ENCODE measurements around the gene SLC47A2. TPM values are rescaled to one million over a fixed set of nuclear protein-coding genes. Genes with fewer than 3 reads are reported as not detected.
"Not testable (repeated sequence)": the region's sequence is repeated elsewhere in the genome, so short reads cannot be mapped to it uniquely, and the experiment has no call there.

The SLC47A2 gene
- total RNA-seq, result 0.74 TPM

GRCh38 chr17:19716108-19717030 lies at the start of gene SLC47A2:
Gene SLC47A2, minus strand, starts transcription at chr17:19716584. Its CDS starts 29 bp downstream, at chr17:19716555.
- no peaks in the 10 kb centered on the region for H3K9me3 ChIP-seq
- no peaks in the 10 kb centered on the region for H3K27me3 ChIP-seq
- no peak for TF ChIP-seq CTCF (IDR thresholded peaks at IDR 0.05)
- H3K36me3 ChIP-seq, result no peaks in the 10 kb centered on the region
- peaks cover 46% of the 10 kb centered on the region for H3K4me1 ChIP-seq
- intact Hi-C loops (cut with DNase I), result no loop called here
- H3K4me3 ChIP-seq, result no peak within 1 kb of the TSS
- H3K27ac ChIP-seq, result no peak within 1 kb of the TSS
- DNase-seq (ENCODE audit: extremely low spot score in 2 of 2), result no peak

DNA sequence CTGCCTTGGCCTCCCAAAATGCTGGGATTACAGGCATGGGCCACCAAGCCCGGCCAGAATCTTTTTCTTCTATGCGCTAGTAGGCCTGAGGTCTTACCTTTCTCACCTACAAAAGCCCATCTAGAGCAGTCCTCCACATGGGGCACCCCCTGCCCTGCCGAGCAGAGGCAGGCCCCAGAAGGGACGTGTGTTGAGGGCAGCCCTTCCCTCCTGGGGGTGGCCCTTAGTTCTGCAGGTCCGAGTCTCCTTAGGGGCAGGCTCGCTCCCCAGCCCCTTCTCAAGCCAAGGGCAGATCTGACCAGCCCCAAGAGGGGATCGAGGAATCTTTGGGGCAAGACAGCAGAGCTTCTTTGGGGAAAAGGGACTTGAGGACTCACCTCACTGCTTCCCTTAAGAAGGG lies 49.6 kb upstream of the SLC47A2 start:
- H3K27me3 ChIP-seq, result no peaks in the 10 kb centered on the region
- no peaks in the 10 kb centered on the region for H3K9me3 ChIP-seq
- intact Hi-C loops (cut with DNase I), result loop anchor here (2.0 to 10.0 kb wide), 3 partner anchors 111 to 401 kb away; partner anchors contain the start of gene B9D1
- H3K4me1 ChIP-seq, result peaks cover 38% of the 10 kb centered on the region
- no peak overlapping the region for H3K4me3 ChIP-seq
- H3K36me3 ChIP-seq, result no peaks in the 10 kb centered on the region
- no peak for TF ChIP-seq POLR2A (IDR thresholded peaks at IDR 0.05)
- TF ChIP-seq POLR2AphosphoS5 (IDR thresholded peaks at IDR 0.05; ENCODE audit: insufficient read depth in 1 of 2, low read depth in 1 of 2), result no peak
- no peak for TF ChIP-seq CTCF (IDR thresholded peaks at IDR 0.05)
- DNase-seq (ENCODE audit: extremely low spot score in 2 of 2), result peak in 1 of 2 donors; percentile 89
- H3K27ac ChIP-seq, result peak overlapping the region; percentile 28

DNA sequence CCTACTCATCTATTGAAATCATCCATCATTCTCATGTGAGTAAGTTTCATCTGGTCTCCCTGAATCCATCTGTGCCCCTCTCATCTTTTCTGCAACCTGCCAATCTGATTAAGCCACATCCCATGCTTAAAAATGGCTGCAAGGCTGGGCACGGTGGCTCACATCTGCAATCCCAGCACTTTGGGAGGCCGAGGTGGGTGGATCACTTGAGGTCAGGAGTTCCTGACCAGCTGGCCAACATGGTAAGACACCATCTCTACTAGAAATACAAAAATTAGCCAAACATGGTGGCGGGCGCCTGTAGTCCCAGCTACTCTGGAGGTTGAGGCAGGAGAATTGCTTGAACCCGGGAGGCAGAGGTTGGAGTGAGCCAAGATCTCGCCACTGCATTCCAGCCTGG lies 47.6 kb upstream of the SLC47A2 start:
- intact Hi-C loops (cut with DNase I), result loop anchor here (10.0 kb wide), 2 partner anchors 109 to 399 kb away; partner anchors contain the start of gene B9D1
- H3K9me3 ChIP-seq; H3K36me3 ChIP-seq; H3K27ac ChIP-seq; DNase-seq (ENCODE audit: extremely low spot score in 2 of 2); H3K4me3 ChIP-seq; H3K27me3 ChIP-seq: not testable (repeated sequence)
- H3K4me1 ChIP-seq, result peaks cover 22% of the 10 kb centered on the region

DNA sequence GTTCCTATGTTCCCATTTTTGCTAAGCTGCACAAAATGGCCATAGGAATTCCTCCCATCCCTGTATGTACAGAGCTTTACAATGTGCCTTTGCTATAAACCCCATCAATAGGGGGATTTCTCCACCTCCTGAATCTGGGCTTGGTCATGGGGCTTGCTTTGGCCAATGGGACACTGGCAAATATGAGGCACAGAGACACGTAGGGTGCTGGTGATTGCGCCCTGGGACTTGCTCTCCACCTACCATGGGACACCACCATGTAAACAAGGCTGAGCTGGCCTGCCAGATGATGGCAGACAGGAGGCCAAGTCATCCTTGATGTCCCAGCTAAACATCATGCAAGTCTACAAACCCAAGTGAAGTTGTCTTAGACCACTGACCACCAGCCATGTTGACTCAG lies 47.0 kb upstream of the SLC47A2 start:
- Histone ChIP-seq H3K27ac (no peak overlapping the region), H3K4me1 (peaks cover 21% of the 10 kb centered on the region), H3K36me3 (no peaks in the 10 kb centered on the region), H3K4me3 (no peak overlapping the region), H3K27me3 (no peaks in the 10 kb centered on the region), H3K9me3 (no peaks in the 10 kb centered on the region)
- DNase-seq (ENCODE audit: extremely low spot score in 2 of 2), result no peak
- intact Hi-C loops (cut with DNase I), result loop anchor here (10.0 kb wide), 2 partner anchors 109 to 399 kb away; partner anchors contain the start of gene B9D1
- TF ChIP-seq CTCF (IDR thresholded peaks at IDR 0.05) (no peak), POLR2A (IDR thresholded peaks at IDR 0.05) (no peak), POLR2AphosphoS5 (IDR thresholded peaks at IDR 0.05; ENCODE audit: insufficient read depth in 1 of 2, low read depth in 1 of 2) (no peak)

DNA sequence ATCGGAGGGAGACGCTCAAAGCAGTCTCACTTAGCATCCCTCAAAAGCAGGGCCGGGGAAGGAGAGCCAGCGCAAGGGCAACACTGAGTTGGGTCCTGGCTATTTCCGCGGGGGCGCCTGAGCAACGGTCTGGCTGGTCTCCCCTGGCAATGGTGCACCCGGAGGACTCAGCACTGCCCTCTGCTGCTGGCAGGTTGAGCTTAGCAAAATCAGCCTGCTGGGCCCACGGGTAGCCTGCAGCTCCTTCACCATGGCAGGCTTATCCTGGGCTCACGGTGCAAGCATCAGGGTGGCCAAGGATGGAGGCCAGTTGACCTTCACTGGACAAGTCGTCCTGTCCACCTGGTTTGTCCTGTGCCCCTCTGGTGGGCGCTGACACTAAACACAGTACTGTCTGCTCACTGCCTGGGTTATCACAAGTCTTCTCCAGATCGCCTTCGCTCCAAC lies 46.2 kb upstream of the SLC47A2 start:
- intact Hi-C loops (cut with DNase I), result loop anchor here (10.0 kb wide), 2 partner anchors 108 to 398 kb away; partner anchors contain the start of gene B9D1
- no peaks in the 10 kb centered on the region for H3K36me3 ChIP-seq
- H3K4me1 ChIP-seq, result peaks cover 21% of the 10 kb centered on the region
- TF ChIP-seq POLR2A (IDR thresholded peaks at IDR 0.05), result no peak
- TF ChIP-seq CTCF (IDR thresholded peaks at IDR 0.05), result peak; percentile 28 to 51 (median 37)
- peak in 1 of 2 donors; percentile 84 for DNase-seq (ENCODE audit: extremely low spot score in 2 of 2)
- no peaks in the 10 kb centered on the region for H3K9me3 ChIP-seq
- no peaks in the 10 kb centered on the region for H3K27me3 ChIP-seq
- no peak overlapping the region for H3K27ac ChIP-seq
- H3K4me3 ChIP-seq, result no peak overlapping the region

Data from vagina (tissue), 2 donors.